Central memory CD8-positive, alpha-beta T cell (primary cell): Measurements from ENCODE around the gene PRSS37.
"Not testable (repeated sequence)": the region's sequence is repeated elsewhere in the genome, so short reads cannot be mapped to it uniquely, and the experiment has no call there.

Source experiments
- ATAC-seq: fragments of 150-1000 bp; cut with Tn5 transposase; replicated peaks from 2 replicates; pipeline ENCODE4 v1.10.0; 2022; ENCODE audit warnings: mild to moderate bottlenecking, moderate FRiP score, moderate number of reproducible peaks; ENCODE audit not compliant: poor library complexity, severe bottlenecking; ENCODE audit errors: extremely low read depth
- DNase-seq, 2 donors: peaks; one replicate each; pipeline ENCODE4 v3.0.0; 2021; ENCODE audit warnings: low spot score in 2 of 2
- H3K27ac Mint-ChIP-seq: one replicate; pipeline ENCODE4 v1.8.0; 2022; ENCODE audit warnings: low read depth, mild to moderate bottlenecking, moderate library complexity, mixed read lengths
- H3K27me3 Mint-ChIP-seq: one replicate; pipeline ENCODE4 v1.8.0; 2022; ENCODE audit warnings: mixed read lengths
- H3K36me3 Mint-ChIP-seq: one replicate; pipeline ENCODE4 v1.8.0; 2022; ENCODE audit warnings: mild to moderate bottlenecking, moderate library complexity, mixed read lengths; ENCODE audit not compliant: insufficient read depth
- H3K4me1 Mint-ChIP-seq: one replicate; pipeline ENCODE4 v1.8.0; 2022; ENCODE audit warnings: mixed read lengths
- H3K4me3 Mint-ChIP-seq: one replicate; pipeline ENCODE4 v1.8.0; 2022; ENCODE audit warnings: mild to moderate bottlenecking, moderate library complexity, mixed read lengths
- H3K9me3 Mint-ChIP-seq: one replicate; pipeline ENCODE4 v1.8.0; 2022; ENCODE audit warnings: mixed read lengths

PRSS37 gene

DNA sequence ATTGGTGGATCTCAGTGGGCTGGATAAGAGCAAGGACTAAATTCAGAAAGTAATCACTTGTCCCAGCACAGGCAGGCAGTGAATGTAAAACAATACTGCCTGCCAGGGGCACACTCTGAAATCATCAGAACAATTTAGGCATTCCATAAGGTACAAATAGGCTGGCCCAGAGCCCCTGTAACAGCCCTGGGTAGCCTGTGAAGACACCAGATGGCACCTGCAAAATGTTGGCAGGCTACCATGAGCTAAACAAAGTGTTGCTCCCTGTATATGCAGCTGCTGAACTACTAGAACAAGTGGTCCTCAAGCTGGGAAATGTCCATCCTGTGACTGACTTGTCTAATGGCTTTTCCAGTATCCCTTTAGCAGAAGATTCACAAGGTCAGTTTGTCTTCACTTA is 3.0 kb upstream of the PRSS37 start:
- DNase-seq (no peak), ATAC-seq (no peak)
- H3K9me3 Mint-ChIP-seq, result no peaks in the 10 kb centered on the region
- H3K36me3 Mint-ChIP-seq, result no peaks in the 10 kb centered on the region
- H3K27me3 Mint-ChIP-seq, result no peaks in the 10 kb centered on the region
- no peak overlapping the region for H3K4me3 Mint-ChIP-seq
- H3K27ac Mint-ChIP-seq, result no peak overlapping the region
- H3K4me1 Mint-ChIP-seq, result no peaks in the 10 kb centered on the region

- H3K36me3 Mint-ChIP-seq, result no peaks in the 10 kb centered on the region
- H3K4me1 Mint-ChIP-seq, result no peaks in the 10 kb centered on the region
- DNase-seq (no peak), ATAC-seq (no peak)
- no peaks in the 10 kb centered on the region for H3K9me3 Mint-ChIP-seq
- no peaks in the 10 kb centered on the region for H3K27me3 Mint-ChIP-seq
- H3K27ac Mint-ChIP-seq, result no peak overlapping the region
- H3K4me3 Mint-ChIP-seq, result no peak overlapping the region
These were observed 1.6 kb upstream of the PRSS37 start for GRCh38 chr7:141842904-141843303.

- Mint-ChIP-seq H3K4me1 (no peaks in the 10 kb centered on the region), H3K36me3 (no peaks in the 10 kb centered on the region), H3K4me3 (no peak overlapping the region), H3K9me3 (no peaks in the 10 kb centered on the region), H3K27me3 (peaks cover 4% of the 10 kb centered on the region), H3K27ac (no peak overlapping the region)
- ATAC-seq (no peak), DNase-seq (no peak)
These were observed 577 bp downstream of the PRSS37 start for GRCh38 chr7:141840708-141841107.

DNA sequence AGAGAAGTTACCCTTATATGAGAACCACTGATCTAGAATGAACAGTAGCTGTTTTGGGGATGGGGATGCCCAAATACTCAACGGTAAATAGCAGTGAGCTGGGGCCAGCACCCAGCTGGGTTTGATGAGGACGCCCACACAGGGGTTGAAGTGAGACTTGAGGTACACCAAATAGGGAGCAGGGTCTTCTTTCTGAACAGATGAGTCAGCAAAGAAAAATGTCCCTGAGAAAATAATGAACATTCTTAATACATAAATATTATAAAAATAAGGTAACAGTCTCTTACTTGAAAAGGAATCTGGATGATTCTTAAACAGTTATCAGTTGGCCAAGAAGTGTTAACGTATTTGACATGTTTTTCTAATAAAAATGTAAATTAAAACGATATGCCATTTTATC is 2.0 kb downstream of the PRSS37 start:
- Mint-ChIP-seq H3K27me3 (peaks cover 6% of the 10 kb centered on the region), H3K36me3 (no peaks in the 10 kb centered on the region)

GRCh38 chr7:141838581-141838980 is 2.7 kb downstream of the PRSS37 start:
- DNase-seq, result no peak
- Mint-ChIP-seq H3K4me3 (no peak overlapping the region), H3K9me3 (no peaks in the 10 kb centered on the region), H3K4me1 (no peaks in the 10 kb centered on the region), H3K27me3 (peaks cover 6% of the 10 kb centered on the region), H3K36me3 (no peaks in the 10 kb centered on the region), H3K27ac (no peak overlapping the region)
- ATAC-seq, result no peak

More for the DNA sequence above, 2.0 kb downstream of the PRSS37 start:
- H3K4me1 Mint-ChIP-seq, result no peaks in the 10 kb centered on the region
- no peak overlapping the region for H3K4me3 Mint-ChIP-seq
- DNase-seq, result no peak
- no peak overlapping the region for H3K27ac Mint-ChIP-seq
- no peaks in the 10 kb centered on the region for H3K9me3 Mint-ChIP-seq
- ATAC-seq, result no peak

GRCh38 chr7:141837683-141838082 is 3.6 kb downstream of the PRSS37 start:
- H3K27ac Mint-ChIP-seq, result no peak overlapping the region
- no peak for ATAC-seq

DNA sequence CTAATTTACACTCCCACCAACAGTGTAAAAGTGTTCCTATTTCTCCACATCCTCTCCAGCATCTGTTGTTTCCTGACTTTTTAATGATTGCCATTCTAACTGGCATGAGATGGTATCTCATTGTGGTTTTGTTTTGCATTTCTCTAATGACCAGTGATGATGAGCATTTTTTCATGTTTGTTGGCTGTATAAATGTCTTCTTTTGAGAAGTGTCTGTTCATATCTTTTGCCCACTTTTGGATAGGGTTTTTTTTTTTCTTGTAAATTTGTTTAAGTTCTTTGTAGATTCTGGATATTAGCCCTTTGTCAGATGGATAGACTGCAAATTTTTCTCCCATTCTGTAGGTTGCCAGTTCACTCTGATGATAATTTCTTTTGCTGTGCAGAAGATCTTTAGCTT is 18.9 kb downstream of the PRSS37 start:
- DNase-seq, H3K4me3 Mint-ChIP-seq, H3K4me1 Mint-ChIP-seq, H3K27me3 Mint-ChIP-seq, H3K36me3 Mint-ChIP-seq, H3K27ac Mint-ChIP-seq, ATAC-seq: not testable (repeated sequence)
- H3K9me3 Mint-ChIP-seq, result peaks cover 39% of the 10 kb centered on the region

More at GRCh38 chr7:141837683-141838082, 3.6 kb downstream of the PRSS37 start:
- no peaks in the 10 kb centered on the region for H3K4me1 Mint-ChIP-seq
- no peak overlapping the region for H3K4me3 Mint-ChIP-seq
- H3K27me3 Mint-ChIP-seq, result peaks cover 6% of the 10 kb centered on the region
- DNase-seq, result no peak
- H3K9me3 Mint-ChIP-seq, result no peaks in the 10 kb centered on the region
- H3K36me3 Mint-ChIP-seq, result no peaks in the 10 kb centered on the region

- no peak for ATAC-seq
- no peak overlapping the region for H3K27ac Mint-ChIP-seq
These were observed 21.2 kb downstream of the PRSS37 start for GRCh38 chr7:141820067-141820466.

GRCh38 chr7:141792526-141792925 is 48.8 kb downstream of the PRSS37 start:
- H3K27ac Mint-ChIP-seq, result no peak overlapping the region
- DNase-seq (no peak), ATAC-seq (no peak)
- no peaks in the 10 kb centered on the region for H3K4me1 Mint-ChIP-seq
- H3K36me3 Mint-ChIP-seq, result peaks cover 5% of the 10 kb centered on the region
- no peak overlapping the region for H3K4me3 Mint-ChIP-seq
- H3K9me3 Mint-ChIP-seq, result no peaks in the 10 kb centered on the region
- no peaks in the 10 kb centered on the region for H3K27me3 Mint-ChIP-seq

More at GRCh38 chr7:141820067-141820466, 21.2 kb downstream of the PRSS37 start:
- Mint-ChIP-seq H3K4me3 (no peak overlapping the region), H3K4me1 (no peaks in the 10 kb centered on the region), H3K36me3 (peaks cover 1% of the 10 kb centered on the region), H3K27me3 (no peaks in the 10 kb centered on the region), H3K9me3 (peaks cover 39% of the 10 kb centered on the region)
- DNase-seq, result no peak

GRCh38 chr7:141789917-141790316 is 51.4 kb downstream of the PRSS37 start, which contains the start of gene TAS2R5:
TSS of gene TAS2R5 (plus strand) at chr7:141790217. CDS start at chr7:141790362, 145 bp downstream.
- DNase-seq, result no peak
- Mint-ChIP-seq H3K4me1 (no peaks in the 10 kb centered on the region), H3K27me3 (no peaks in the 10 kb centered on the region), H3K9me3 (no peaks in the 10 kb centered on the region), H3K27ac (no peak within 1 kb of the TSS), H3K36me3 (peaks cover 5% of the 10 kb centered on the region), H3K4me3 (no peak within 1 kb of the TSS)
- ATAC-seq, result no peak

GRCh38 chr7:141788296-141788695 is 53.0 kb downstream of the PRSS37 start:
- no peak for DNase-seq
- Mint-ChIP-seq H3K4me1 (no peaks in the 10 kb centered on the region), H3K27me3 (no peaks in the 10 kb centered on the region), H3K9me3 (no peaks in the 10 kb centered on the region), H3K27ac (no peak overlapping the region), H3K36me3 (peaks cover 5% of the 10 kb centered on the region), H3K4me3 (no peak overlapping the region)
- ATAC-seq, result no peak
